GM12878 (cell line): ENCODE measurements around the gene XPO6. TPM values are rescaled to one million over a fixed set of nuclear protein-coding genes. Genes with fewer than 3 reads are reported as not detected.
A peak's percentile ranks its signal among the peaks of the same experiment; 100 is the strongest.

Experiments
- BCL11A ChIP-seq: IDR thresholded peaks from 2 replicates; pipeline ENCODE4 v1.6.1; 2011; ENCODE audit warnings: low read depth, low read length
- BHLHE40 ChIP-seq, 2 experiments: fragments of 450-650 bp in 1 of 2; IDR thresholded peaks; 2 replicates each; pipeline ENCODE4 v1.6.1; 2011 to 2017; ENCODE audit warnings: low read depth in 2 of 2, borderline replicate concordance in 1 of 2, improper control_type of control experiment in 1 of 2, low read length in 1 of 2, mild to moderate bottlenecking in 1 of 2
- CEBPB ChIP-seq, 2 experiments: fragments of 150-350 bp in 1 of 2; IDR thresholded peaks; 2 replicates each; pipeline ENCODE4 v1.6.1; 2012 to 2014; ENCODE audit warnings: low read depth in 2 of 2, low read length in 2 of 2, borderline replicate concordance in 1 of 2, inconsistent platforms in 1 of 2
- CTCF ChIP-seq, 3 experiments: IDR thresholded peaks in 2 of 3; conservative IDR thresholded peaks in 1 of 3; 2 replicates each; pipeline ENCODE4 v1.5.1; 2011; ENCODE audit warnings: low read depth in 3 of 3, low read length in 3 of 3, mild to moderate bottlenecking in 3 of 3, control low read depth in 2 of 3, moderate library complexity in 2 of 3, inconsistent platforms in 1 of 3, mixed read lengths in 1 of 3; ENCODE audit not compliant: control insufficient read depth in 2 of 3, insufficient read depth in 1 of 3; ENCODE audit errors: extremely low read depth in 1 of 3
- ESRRA ChIP-seq: IDR thresholded peaks from 2 replicates; pipeline ENCODE4 v1.6.1; 2012; ENCODE audit warnings: mild to moderate bottlenecking, low read length, improper control_type of control experiment
- ETV6 ChIP-seq, 2 experiments: fragments of 450-650 bp in 1 of 2; IDR thresholded peaks in 1 of 2; conservative IDR thresholded peaks in 1 of 2; 2 replicates each; pipeline ENCODE4 v1.6.1; 2014; ENCODE audit warnings: antibody characterized with exemption in 1 of 2, borderline replicate concordance in 1 of 2, low read depth in 1 of 2, mild to moderate bottlenecking in 1 of 2, moderate library complexity in 1 of 2
- HDAC6 ChIP-seq: fragments of 200-600 bp; sonication (generic); IDR thresholded peaks from one replicate; pipeline ENCODE4 v1.8.0; 2017; ENCODE audit warnings: antibody characterized with exemption; ENCODE audit not compliant: unreplicated experiment
- JUND ChIP-seq: IDR thresholded peaks from 2 replicates; pipeline ENCODE4 v1.6.1; 2012; ENCODE audit warnings: low read depth, mild to moderate bottlenecking, low read length, improper control_type of control experiment, moderate library complexity
- LARP7 ChIP-seq: fragments of 450-650 bp; IDR thresholded peaks from 2 replicates; pipeline ENCODE4 v1.6.1; 2017; ENCODE audit warnings: mild to moderate bottlenecking
- MAX ChIP-seq: IDR thresholded peaks from 2 replicates; pipeline ENCODE4 v1.6.1; 2012; ENCODE audit warnings: low read depth, low read length, improper control_type of control experiment
- MTA2 ChIP-seq: fragments of 450-650 bp; IDR thresholded peaks from 2 replicates; pipeline ENCODE4 v1.6.1; 2016; ENCODE audit warnings: low read depth, mild to moderate bottlenecking, moderate library complexity
- NFIC ChIP-seq: IDR thresholded peaks from 2 replicates; pipeline ENCODE4 v1.6.1; 2012; ENCODE audit warnings: low read depth, mild to moderate bottlenecking, inconsistent platforms, low read length, moderate library complexity
- USF2 ChIP-seq: IDR thresholded peaks from 2 replicates; pipeline ENCODE4 v1.6.1; 2011; ENCODE audit warnings: low read depth, low read length, improper control_type of control experiment, borderline replicate concordance
- YY1 ChIP-seq: IDR thresholded peaks from 2 replicates; pipeline ENCODE4 v1.6.1; 2011; ENCODE audit warnings: low read depth, mild to moderate bottlenecking, low read length
- ZBTB4 ChIP-seq: fragments of 450-650 bp; formaldehyde crosslinking; IDR thresholded peaks from 2 replicates; pipeline ENCODE4 v1.4.0; 2022; ENCODE audit warnings: mild to moderate bottlenecking, moderate library complexity
- ZNF384 ChIP-seq: IDR thresholded peaks from 2 replicates; pipeline ENCODE4 v1.6.1; 2012; ENCODE audit warnings: low read depth, mild to moderate bottlenecking, low read length, improper control_type of control experiment, borderline replicate concordance
- ZNF592 ChIP-seq: fragments of 450-650 bp; IDR thresholded peaks from 2 replicates; pipeline ENCODE4 v1.6.1; 2017; ENCODE audit warnings: mild to moderate bottlenecking, moderate library complexity
- polyA plus RNA-seq, 11 experiments: library from polyadenylated mRNA; depleted of rRNA in 4 of 11; unstranded in 6 of 11; stranded (reverse) in 5 of 11; fragments of >200 nt; fragmentation: Nextera tagmentation in 4 of 11; fragmentation: Illumina TruSeq in 1 of 11; extraction: Ambion mirVana in 4 of 11; extraction: Trizol in 1 of 11; gene quantifications; 1 replicate in 1 of 11; 2 replicates in 10 of 11; pipeline versions ENCODE4 v1.2.1 to v1.2.3, GENCODE V29; 2011 to 2016; ENCODE audit warnings: inconsistent platforms in 2 of 11, missing spikeins in 2 of 11, low read depth in 1 of 11
- total RNA-seq, 4 experiments: library from RNA; depleted of rRNA in 3 of 4; stranded (reverse); fragments of >200 nt in 3 of 4; fragmentation: Illumina TruSeq in 1 of 4; extraction: Trizol in 1 of 4; gene quantifications; 2 replicates each; pipeline versions ENCODE4 v1.2.1 to v1.2.3, GENCODE V29; 2013 to 2021

The XPO6 gene
- total and polyA plus RNA-seq, 10 of the 15 experiments (the other 5 are each of a cell fraction or from before 2014, with no cell fraction given) = 9.9 to 246 (median 110) TPM

- no peak for TF ChIP-seq ZNF592
- TF ChIP-seq ESRRA = no peak
- TF ChIP-seq LARP7 = no peak
- TF ChIP-seq NFIC = 0 out of 2 replicates have a peak, but pooled peaks have one; percentile 44
- TF ChIP-seq MTA2 = peak; percentile 83
- peak; percentile 25 to 62; a peak in 2 of 4 replicates for TF ChIP-seq BHLHE40 (IDR thresholded peaks at IDR 0.05; ENCODE audit: borderline replicate concordance in 1 of 2, low read depth in 2 of 2, low read length in 1 of 2)
- TF ChIP-seq CEBPB (IDR thresholded peaks at IDR 0.05; ENCODE audit: borderline replicate concordance in 1 of 2, low read depth in 2 of 2, low read length in 2 of 2) = no peak
- TF ChIP-seq ETV6 (conservative IDR thresholded peaks at IDR 0.05 in 1 of 2, IDR thresholded peaks at IDR 0.05 in 1 of 2; ENCODE audit: borderline replicate concordance in 1 of 2, low read depth in 1 of 2) = no peak
- TF ChIP-seq USF2 = no peak
- no peak for TF ChIP-seq JUND
- TF ChIP-seq YY1 = no peak
- no peak for TF ChIP-seq HDAC6
- no peak for TF ChIP-seq ZBTB4 (CRISPR knock-in tag)
- no peak for TF ChIP-seq ZNF384
- TF ChIP-seq MAX = no peak
- TF ChIP-seq BCL11A = peak; percentile 40; the same call in 1 of the 2 replicates
- TF ChIP-seq CTCF (IDR thresholded peaks at IDR 0.05 in 2 of 3, conservative IDR thresholded peaks at IDR 0.05 in 1 of 3; ENCODE audit: control insufficient read depth in 2 of 3, extremely low read depth in 1 of 3, insufficient read depth in 1 of 3, low read depth in 3 of 3, low read length in 3 of 3) = no peak
Observed at GRCh38 chr16:28186752-28187151, 25.0 kb downstream of the XPO6 start (continued).
